VCaP (cell line): Measurements from ENCODE around the gene FBXW9.
"Not testable (repeated sequence)": the region's sequence is repeated elsewhere in the genome, so short reads cannot be mapped to it uniquely, and the experiment has no call there.

ENCODE experiments used
- H3K27ac ChIP-seq: fragments of 450-650 bp; 2 replicates; pipeline ENCODE4 v1.5.1; 2017
- TF ChIP-seq, protein P1 (sequence below): fragments of 450-650 bp; conservative IDR thresholded peaks from 2 replicates; pipeline ENCODE4 v1.5.1; 2017; ENCODE audit warnings: mild to moderate bottlenecking, moderate library complexity

The FBXW9 gene

GRCh38 chr19:12721656-12722565, 25.5 kb upstream of the FBXW9 start:
- peak overlapping the region; percentile 95 for H3K27ac ChIP-seq
- TF ChIP-seq, protein P1, sequence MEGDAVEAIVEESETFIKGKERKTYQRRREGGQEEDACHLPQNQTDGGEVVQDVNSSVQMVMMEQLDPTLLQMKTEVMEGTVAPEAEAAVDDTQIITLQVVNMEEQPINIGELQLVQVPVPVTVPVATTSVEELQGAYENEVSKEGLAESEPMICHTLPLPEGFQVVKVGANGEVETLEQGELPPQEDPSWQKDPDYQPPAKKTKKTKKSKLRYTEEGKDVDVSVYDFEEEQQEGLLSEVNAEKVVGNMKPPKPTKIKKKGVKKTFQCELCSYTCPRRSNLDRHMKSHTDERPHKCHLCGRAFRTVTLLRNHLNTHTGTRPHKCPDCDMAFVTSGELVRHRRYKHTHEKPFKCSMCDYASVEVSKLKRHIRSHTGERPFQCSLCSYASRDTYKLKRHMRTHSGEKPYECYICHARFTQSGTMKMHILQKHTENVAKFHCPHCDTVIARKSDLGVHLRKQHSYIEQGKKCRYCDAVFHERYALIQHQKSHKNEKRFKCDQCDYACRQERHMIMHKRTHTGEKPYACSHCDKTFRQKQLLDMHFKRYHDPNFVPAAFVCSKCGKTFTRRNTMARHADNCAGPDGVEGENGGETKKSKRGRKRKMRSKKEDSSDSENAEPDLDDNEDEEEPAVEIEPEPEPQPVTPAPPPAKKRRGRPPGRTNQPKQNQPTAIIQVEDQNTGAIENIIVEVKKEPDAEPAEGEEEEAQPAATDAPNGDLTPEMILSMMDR: no peak

DNA sequence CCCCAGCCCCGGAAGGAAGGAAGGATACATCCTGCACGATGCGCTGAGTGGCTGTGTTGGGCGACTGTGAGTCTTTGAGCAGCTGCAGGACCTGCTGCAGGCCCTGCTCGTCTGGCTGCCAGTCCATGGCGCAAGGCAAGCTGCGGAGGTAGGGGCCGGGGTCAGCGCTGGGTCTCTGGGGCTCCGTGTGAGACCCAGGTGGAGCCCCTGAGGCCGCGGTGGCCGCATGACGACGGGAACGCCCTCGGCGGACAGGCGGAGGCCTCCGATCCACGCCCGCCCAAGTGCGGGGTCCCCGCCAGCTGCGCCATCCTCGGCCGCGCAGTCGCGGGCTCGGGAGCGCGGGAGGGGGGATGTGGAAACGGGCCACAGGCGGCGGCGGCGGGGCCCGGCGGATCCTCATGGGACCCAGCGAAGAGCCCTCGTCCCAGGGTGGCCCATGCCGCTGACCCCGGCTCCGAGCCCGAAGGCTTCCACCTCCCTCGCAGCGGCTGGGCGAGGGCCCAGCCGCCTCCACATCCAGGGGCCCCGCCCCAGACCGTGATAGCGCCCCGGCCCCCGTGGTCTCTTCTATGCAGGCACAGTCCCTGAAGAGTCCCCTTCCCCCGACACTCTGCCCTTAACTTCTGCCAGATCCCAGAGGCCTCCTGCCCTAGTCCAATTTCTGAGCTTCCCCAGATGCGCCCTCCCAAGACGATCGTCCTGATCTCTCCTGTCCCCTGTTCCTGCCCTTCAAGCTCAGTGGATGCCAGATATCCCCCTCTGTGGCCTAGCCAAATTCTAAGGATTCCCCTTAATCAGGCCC, 24.6 kb upstream of the FBXW9 start:
- H3K27ac ChIP-seq: peak overlapping the region; percentile 95
- TF ChIP-seq, protein P1: no peak

DNA sequence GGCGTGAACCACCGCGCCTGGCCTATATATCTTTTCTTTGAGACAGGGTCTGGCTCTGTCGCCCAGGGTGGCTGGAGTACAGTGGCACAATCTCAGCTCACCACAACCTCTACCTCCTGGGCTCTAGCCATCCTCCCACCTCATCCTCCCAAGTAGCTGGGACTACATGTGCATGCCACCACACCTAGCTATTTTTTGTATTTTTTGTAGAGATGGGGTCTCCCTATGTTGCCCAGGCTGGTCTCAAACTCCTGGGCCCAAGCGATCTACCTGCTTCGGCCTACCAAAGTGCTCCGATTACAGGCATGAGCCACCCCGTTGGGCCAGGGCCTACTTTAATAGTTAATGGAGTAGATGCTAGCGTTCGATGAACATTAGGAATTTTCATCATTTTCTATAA, 23.9 kb upstream of the FBXW9 start:
- TF ChIP-seq, protein P1: no peak
- H3K27ac ChIP-seq: peak overlapping the region; percentile 95

- TF ChIP-seq, protein P1: no peak
- H3K27ac ChIP-seq: no peak overlapping the region
Measured at GRCh38 chr19:12715929-12716328, 19.5 kb upstream of the FBXW9 start.

DNA sequence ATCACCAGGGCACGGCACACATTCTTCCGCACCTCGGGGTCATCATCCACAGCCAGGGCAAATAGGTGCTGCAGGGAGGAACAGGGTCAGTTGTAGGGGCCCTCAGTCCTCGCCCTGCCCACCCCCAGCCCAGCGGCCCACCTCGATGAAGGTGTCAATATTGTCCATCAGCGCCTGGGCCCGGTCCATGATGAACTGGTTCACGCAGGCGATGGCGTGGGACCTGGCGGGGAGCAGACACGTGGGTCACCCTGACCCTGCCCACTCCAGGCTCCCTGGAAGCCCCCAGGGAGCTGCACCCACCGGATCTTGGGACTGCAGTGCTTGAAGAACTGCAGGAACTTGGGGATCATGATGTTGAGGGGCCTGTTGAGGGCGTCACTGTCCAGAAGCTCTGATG, 18.7 kb upstream of the FBXW9 start:
- TF ChIP-seq, protein P1: no peak
- no peak overlapping the region for H3K27ac ChIP-seq

GRCh38 chr19:12713304-12713703, 16.9 kb upstream of the FBXW9 start:
- not testable (repeated sequence) for H3K27ac ChIP-seq

- TF ChIP-seq, protein P1: peak; percentile 67
- not testable (repeated sequence) for H3K27ac ChIP-seq
Measured at GRCh38 chr19:12712077-12712476, 15.6 kb upstream of the FBXW9 start.
